ENCODE results near the gene TMEM219.
"Not testable (repeated sequence)": the region's sequence is repeated elsewhere in the genome, so short reads cannot be mapped to it uniquely, and the experiment has no call there.

TMEM219 gene

DNA sequence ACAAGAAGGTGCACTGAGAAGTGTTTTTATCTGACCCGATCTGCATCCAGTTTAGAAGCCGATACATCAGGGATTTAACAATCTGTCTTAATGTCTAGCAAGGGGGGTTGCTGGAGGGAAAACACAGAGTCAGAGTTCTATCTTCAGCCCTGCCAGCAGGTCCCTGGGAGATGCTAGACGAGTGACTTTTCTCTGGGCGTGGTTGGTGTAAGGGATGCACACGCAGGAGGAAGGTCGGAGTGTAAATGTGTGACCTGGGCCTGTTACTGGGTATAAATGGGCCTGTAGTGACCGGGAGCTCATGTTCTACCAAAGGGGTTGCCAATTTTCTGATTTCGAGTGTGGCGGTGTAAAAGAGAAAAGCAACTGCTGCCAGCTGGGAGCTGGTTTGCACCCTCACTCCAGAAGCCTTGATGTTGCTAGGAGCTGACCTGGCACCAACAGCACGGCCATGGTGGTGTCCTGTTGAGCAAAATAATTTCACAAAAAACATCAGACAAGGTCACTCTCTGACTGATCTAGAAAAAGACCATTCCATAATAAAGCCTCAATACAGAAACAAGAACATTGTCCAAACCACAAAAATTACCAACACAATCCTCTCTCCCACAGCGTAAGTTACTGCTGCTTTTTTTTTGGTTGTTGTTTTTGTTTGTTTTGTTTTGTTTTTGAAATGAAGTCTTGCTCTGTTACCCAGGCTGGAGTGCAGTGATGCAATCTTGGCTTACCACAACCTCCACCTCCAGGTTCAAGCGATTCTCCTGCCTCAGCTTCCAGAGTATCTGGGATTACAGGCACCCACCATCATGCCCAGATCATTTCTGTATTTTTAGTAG lies 34.6 kb upstream of the TMEM219 start:
- TF ChIP-seq, protein P1, sequence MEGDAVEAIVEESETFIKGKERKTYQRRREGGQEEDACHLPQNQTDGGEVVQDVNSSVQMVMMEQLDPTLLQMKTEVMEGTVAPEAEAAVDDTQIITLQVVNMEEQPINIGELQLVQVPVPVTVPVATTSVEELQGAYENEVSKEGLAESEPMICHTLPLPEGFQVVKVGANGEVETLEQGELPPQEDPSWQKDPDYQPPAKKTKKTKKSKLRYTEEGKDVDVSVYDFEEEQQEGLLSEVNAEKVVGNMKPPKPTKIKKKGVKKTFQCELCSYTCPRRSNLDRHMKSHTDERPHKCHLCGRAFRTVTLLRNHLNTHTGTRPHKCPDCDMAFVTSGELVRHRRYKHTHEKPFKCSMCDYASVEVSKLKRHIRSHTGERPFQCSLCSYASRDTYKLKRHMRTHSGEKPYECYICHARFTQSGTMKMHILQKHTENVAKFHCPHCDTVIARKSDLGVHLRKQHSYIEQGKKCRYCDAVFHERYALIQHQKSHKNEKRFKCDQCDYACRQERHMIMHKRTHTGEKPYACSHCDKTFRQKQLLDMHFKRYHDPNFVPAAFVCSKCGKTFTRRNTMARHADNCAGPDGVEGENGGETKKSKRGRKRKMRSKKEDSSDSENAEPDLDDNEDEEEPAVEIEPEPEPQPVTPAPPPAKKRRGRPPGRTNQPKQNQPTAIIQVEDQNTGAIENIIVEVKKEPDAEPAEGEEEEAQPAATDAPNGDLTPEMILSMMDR (IDR thresholded peaks at IDR 0.05; ENCODE audit: low read length, missing control alignments) = no peak
- DNase-seq (ENCODE audit: low read depth) = no peak
- peak overlapping the region; percentile 81 for H3K4me3 ChIP-seq (replicated peaks; ENCODE audit: low read depth, low read length)

DNA sequence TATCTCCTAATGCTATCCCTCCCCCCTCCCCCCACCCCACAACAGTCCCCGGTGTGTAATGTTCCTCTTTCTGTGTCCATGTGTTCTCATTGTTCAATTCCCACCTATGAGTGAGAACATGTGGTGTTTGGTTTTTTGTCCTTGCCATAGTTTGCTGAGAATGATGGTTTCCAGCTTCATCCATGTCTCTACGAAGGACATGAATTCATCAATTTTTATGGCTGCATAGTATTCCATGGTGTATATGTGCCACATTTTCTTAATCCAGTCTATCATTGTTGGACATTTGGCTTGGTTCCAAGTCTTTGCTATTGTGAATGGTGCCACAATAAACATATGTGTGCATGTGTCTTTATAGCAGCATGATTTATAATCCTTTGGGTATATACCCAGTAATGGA lies 30.1 kb upstream of the TMEM219 start:
- H3K4me3 ChIP-seq (replicated peaks; ENCODE audit: low read depth, low read length); DNase-seq (ENCODE audit: low read depth): not testable (repeated sequence)

DNA sequence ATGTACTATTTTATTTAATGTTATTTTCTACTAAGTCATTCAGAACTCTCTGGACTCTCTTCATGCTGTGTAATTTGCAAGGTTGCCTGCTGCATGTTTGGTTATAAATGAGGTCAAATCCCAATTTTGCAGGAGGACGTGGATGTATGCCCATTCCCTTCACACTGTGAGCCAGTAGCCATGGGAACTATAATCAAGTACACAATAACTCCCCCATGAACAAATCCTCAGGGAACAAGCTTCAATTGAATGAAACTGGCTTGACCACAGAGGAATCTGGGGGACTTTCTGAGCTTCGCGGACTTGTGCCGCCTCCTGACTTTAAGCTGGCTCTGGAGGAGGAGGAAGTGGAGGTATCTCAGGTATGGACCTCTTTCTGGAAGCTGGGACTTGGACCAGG lies 21.2 kb upstream of the TMEM219 start:
- TF ChIP-seq, protein P1 (IDR thresholded peaks at IDR 0.05; ENCODE audit: low read length, missing control alignments) = no peak

GRCh38 chr16:29943846-29944799 lies 17.8 kb upstream of the TMEM219 start:
- H3K4me3 ChIP-seq (replicated peaks; ENCODE audit: low read depth, low read length) = no peak overlapping the region
- TF ChIP-seq, protein P1 (IDR thresholded peaks at IDR 0.05; ENCODE audit: low read length, missing control alignments) = peak; percentile 52
- peak; percentile 98 for DNase-seq (ENCODE audit: low read depth)

More for the DNA sequence above, 21.2 kb upstream of the TMEM219 start:
- no peak overlapping the region for H3K4me3 ChIP-seq (replicated peaks; ENCODE audit: low read depth, low read length)
- DNase-seq (ENCODE audit: low read depth) = peak; percentile 60

GRCh38 chr16:29947897-29948296 lies 14.0 kb upstream of the TMEM219 start:
- TF ChIP-seq, protein P1 (IDR thresholded peaks at IDR 0.05; ENCODE audit: low read length, missing control alignments) = no peak
- no peak overlapping the region for H3K4me3 ChIP-seq (replicated peaks; ENCODE audit: low read depth, low read length)
- no peak for DNase-seq (ENCODE audit: low read depth)

DNA sequence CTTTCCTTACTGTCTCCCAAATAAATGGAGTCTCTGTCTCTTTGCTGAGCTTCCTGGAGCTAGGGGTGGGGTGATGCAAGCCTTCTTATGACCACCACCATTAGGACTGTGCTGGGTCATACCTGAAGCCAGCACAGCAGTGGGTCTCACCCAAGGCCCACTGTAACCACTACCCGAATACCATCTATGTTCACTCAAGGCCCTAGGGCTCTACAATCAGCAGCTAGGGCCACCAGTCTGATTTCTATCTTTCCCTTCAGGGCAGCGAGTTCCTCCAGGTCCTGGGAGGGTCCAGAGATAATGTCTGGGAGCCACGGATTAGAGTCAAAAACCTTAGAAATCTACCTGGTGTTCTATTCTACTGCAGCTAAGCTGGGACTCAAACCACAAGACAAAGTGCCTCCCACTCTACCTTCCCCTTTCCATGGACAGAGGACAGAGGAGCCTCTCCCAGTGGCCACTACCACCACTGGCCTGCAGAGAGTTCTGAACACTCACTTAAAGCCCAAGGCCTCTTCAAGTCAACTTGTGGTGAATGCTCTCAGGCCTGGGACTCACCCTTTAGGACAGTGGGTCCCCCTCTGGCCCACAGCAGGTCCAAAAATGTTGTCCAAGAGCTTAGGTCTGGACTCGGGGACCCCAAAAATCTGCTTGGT lies 10.9 kb upstream of the TMEM219 start:
- TF ChIP-seq, protein P1 (IDR thresholded peaks at IDR 0.05; ENCODE audit: low read length, missing control alignments) = no peak

More for the DNA sequence above, 10.9 kb upstream of the TMEM219 start:
- H3K4me3 ChIP-seq (replicated peaks; ENCODE audit: low read depth, low read length) = no peak overlapping the region
- DNase-seq (ENCODE audit: low read depth) = no peak
